ENCODE measurements around the gene HOXA3.

GRCh38 chr7:27148031-27148755 is 4.2 kb downstream of the HOXA3 start:
- no peak for TF ChIP-seq CTCF (IDR thresholded peaks at IDR 0.05; ENCODE audit: low read depth, low read length)
- no peak for TF ChIP-seq POLR2A (IDR thresholded peaks at IDR 0.05; ENCODE audit: extremely low read depth, insufficient read length)
- TF ChIP-seq MYC (IDR thresholded peaks at IDR 0.05; ENCODE audit: low read depth, low read length): no peak
- TF ChIP-seq MAX (IDR thresholded peaks at IDR 0.05; ENCODE audit: low read depth, low read length): no peak

Data from NB4 (cell line).